ENCODE data around the gene SLC33A1.
"Not testable (repeated sequence)": the region's sequence is repeated elsewhere in the genome, so short reads cannot be mapped to it uniquely, and the experiment has no call there.

The SLC33A1 gene

DNA sequence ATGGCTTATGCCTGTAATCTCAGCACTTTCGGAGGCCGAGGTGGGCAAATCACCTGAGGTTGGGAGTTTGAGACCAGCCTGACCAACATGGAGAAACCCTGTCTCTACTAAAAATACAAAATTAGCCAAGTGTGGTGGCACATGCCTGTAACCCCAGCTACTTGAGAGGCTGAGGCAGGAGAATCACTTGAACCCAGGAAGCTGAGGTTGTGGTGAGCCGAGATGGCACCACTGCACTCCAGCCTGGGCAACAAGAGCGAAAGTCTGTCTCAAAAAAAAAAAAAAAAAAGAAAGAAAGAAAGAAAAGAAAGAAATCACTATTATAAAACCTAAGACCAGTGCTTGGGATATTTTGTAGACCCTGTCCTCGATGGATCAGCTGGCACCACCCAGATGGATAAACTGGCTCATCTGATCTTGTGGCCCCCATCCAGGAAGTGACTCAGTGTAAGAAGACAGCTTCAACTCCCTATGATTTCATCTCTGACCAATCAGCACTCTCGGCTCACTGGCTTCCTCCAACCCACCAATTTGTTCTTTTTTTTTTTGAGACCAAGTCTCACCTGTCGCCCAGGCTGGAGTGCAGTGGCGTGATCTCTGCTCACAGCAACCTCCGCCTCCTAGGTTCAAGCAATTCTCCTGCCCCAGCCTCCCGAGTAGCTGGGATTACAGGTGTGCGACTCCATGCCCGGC, 8.2 kb upstream of the SLC33A1 start:
- DNase-seq (ENCODE audit: extremely low read depth in 1 of 2, low read depth in 1 of 2) = peak in 1 of 2 donors; percentile 36

DNA sequence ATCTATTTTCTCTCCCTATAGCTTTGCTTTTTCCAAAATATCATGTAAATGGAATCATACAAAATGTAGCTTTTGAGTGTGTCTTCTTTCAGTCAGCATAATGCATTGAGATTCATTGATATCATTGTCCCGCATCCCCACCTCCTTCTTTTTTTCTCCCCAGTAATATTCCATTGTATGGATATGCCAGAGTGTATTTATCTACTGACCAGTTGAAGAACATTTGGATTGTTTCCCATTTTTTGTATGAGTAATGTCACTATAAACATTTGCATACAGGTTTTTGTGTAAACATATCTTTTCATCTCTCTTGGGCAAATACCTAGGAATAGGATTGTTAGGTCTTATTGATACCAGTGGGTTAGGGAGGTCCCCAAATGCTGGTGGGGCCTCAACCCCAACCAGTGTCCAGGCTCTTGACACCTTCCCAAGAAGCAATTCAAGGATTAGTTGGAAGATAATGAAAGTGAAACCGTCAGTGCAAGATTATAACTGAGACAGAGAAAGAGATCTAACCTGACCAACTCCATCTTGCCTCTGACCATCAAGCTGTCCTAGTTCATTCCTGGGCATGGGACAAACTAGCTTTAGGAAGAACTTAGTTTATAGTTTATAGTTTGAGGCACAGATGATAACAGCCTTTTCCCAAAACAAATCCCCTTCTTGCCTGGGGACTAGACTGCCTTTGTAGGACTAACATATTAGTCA, 7.4 kb upstream of the SLC33A1 start:
- no peak for DNase-seq (ENCODE audit: extremely low read depth in 1 of 2, low read depth in 1 of 2)

DNA sequence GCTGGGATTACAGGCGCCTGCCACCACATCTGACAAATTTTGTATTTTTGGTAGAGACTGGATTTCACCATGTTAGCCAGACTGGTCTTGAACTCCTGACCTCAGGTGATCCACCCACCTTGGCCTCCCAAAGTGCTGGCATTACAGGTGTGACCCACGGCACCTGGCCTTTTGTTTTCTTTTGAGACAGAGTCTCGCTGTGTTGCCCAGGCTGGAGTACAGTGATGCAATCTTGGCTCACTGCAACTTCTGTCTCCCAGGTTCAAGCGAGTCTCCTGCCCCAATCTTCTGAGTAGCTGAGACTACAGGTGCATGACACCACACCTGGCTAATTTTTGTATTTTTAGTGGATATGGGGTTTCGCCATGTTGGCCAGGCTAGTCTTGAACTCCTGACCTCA, 6.2 kb upstream of the SLC33A1 start:
- DNase-seq (ENCODE audit: extremely low read depth in 1 of 2, low read depth in 1 of 2) = not testable (repeated sequence)

DNA sequence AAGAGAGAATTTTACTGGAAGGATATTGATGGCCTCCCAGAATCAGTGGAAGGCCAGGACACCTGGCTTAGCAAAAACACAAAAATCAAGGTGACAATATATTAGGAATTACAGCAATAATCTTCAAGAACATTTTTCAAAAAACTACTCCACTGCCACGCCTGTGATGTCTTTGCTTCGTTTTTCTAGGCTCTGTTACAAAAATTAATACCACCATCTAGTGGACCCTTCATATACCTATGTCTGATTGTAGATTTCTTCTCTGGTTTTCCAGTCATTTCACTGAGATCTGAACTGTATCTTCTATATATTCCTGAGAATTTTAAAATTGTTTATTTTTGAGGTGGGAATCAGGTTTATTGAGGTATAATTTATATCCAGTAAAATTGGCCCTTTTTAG, 5.6 kb upstream of the SLC33A1 start:
- no peak for DNase-seq (ENCODE audit: extremely low read depth in 1 of 2, low read depth in 1 of 2)

DNA sequence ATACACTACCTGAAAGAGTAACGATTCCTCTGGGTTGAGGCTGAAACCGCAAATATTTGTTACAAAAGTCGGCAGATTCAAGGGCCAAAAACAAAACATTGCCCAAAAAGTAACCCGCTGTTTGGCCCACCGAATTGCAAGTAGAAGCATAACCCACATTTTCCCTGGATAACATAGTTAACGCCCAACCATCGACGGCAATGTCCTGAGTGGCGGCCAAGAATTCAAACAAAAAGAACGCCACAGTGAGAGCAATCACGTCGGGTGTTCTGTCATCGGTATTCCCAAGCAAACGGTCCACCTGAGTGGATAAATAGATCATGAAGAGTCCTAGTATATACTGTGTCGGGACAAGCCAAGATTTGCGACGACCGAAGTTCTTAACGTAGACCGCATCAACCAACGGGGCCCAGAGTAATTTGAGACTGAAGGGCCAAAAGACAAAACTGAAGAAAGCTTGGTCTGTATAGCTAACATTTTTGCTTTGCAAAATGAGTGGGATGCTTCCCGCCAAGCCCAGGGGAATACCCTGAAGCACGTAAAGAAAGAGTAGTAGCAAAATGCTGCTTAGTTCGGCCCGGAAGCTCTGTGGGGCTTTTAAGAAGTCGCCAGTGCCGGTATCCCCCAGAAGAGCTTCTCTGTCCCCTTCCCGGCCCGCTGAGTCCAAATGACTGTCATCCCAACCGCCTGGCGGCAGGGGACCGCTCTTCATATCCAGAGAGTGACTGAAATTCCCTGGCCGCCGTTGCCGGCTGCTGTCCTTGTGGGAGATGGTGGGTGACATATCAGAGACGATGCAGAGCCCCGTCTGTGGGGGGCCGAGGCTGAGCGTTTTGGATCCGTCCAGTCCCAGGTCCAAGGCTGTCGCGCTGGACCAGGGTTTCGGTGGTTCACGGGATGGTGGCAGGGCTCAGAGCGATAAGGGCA, 750 bp downstream of the SLC33A1 start:
- DNase-seq (ENCODE audit: extremely low read depth in 1 of 2, low read depth in 1 of 2) = no peak

DNA sequence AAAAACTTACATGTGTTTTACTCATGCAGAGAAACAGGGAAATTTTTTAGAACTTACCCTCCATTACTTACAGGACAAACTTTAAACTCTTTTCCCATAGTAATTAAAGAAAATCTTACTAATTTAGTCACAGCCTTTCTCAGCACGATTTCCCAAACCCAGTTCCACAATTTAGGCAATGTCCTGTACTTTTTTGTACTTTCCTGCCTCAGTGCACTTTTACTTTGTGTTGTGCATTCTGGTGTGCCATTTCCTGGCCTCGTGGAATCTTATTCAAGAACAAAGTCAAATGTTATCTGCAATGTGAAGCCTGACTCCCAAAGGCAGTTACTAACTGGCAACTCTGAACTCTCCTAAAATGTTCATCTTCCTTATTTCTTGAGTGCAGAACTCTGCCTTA, 1.9 kb downstream of the SLC33A1 start:
- no peak for DNase-seq (ENCODE audit: extremely low read depth in 1 of 2, low read depth in 1 of 2)

DNA sequence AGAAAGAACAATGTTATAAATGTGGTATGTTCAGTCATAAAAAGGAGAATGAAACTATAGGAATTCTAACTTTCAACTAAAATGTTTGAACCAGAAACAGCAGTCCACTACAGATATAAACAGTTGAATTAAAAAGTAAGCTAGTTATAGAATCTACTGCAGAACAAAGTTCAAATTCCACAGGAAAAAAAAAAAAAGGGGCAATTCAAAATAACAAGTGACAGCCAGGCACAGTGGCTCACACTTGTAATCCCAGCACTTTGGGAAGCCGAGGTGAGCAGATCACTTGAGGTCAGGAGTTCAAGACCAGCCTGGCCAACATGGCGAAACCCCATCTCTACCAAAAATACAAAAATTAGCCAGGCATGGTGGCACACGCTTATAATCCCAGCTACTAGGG, 4.8 kb downstream of the SLC33A1 start:
- not testable (repeated sequence) for DNase-seq (ENCODE audit: extremely low read depth in 1 of 2, low read depth in 1 of 2)

DNA sequence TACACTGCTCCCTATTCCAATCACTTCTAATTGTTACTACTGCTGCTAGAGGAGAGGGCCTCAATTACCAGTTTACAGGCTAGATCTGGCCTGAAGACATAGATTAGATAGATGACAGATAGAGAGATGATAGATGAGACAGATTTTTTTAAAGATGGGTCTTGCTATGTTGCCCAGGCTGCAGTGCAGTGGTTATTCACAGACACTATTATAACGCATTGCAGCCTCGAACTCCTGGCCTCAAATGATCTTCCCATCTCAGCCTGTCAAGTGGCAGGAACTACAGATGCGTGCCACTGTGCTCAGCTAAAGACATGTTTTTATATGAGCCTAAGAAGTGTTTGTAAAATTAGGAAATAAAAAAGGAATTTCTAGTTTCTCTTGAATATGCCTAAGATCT, 6.2 kb downstream of the SLC33A1 start:
- no peak for DNase-seq (ENCODE audit: extremely low read depth in 1 of 2, low read depth in 1 of 2)

DNA sequence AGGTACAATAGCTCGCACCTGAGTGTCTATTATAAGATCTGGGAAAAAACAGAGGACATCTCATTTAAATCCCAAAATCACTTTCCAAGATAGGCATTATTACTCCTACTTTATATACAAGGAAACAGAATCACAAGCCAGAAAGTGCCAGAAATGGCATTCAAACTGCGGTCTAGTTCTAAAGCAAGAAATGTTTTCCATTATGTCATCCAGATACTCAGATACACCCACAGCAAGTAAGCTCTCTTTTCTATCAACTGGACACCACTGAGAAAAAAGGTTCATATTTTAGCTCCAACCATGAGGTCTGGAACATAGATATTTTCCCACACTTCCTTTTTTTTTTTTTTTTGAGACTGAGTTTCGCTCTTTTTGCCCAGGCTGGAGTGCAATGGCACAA, 8.1 kb downstream of the SLC33A1 start:
- DNase-seq (ENCODE audit: extremely low read depth in 1 of 2, low read depth in 1 of 2) = no peak

DNA sequence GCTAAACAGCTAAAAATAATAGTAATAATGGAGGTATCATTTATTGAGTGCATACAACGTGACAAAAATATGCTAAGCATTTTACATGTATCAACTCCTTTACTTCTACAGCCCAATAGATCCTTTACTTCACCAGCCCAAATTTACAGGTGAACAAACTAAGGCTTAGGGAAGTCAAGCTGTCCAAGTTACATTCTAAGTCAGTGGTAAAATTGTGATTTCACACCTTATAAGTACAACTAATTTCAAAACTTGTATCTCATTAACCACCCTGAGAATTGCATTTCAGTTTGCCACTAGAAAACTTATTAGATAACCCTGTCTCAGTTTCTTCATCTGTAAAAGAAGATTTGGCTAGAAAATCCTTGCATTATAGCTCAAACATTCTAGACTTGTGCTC, 10.7 kb downstream of the SLC33A1 start:
- DNase-seq (ENCODE audit: extremely low read depth in 1 of 2, low read depth in 1 of 2) = no peak

DNA sequence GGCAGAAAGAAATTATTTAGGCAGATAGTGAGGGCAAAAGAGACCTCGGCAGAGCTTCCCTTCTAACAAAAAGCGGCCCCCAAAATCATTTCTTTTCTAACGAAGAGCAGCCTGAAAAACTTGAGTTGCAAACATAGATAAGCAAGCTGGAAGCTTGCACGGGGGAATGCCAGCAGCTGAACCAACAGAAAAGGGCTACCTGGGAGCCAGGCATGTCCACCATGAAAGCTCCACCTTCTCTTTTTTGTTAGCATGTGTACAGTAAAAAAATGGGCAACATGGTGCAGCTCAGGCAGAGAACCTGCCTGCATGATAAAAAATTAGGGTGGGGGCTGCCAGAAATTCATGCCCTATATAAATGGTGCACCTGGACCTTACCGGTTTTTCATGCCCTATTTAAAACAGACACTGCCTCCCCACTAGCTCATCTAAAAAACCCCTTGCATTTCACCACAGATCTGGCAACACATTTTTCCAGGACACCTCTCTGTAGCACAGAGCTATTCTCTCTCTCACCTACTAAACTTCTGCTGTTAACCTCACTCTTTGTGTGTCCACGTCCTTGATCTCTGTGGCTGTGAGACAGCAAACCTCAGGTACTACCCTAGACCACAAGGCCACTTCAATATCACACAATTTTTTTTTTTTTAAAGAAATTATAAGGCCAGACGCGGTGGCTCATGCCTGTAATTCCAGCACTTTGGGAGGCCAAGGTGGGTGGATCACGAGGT, 18.7 kb downstream of the SLC33A1 start:
- no peak for DNase-seq (ENCODE audit: extremely low read depth in 1 of 2, low read depth in 1 of 2)

DNA sequence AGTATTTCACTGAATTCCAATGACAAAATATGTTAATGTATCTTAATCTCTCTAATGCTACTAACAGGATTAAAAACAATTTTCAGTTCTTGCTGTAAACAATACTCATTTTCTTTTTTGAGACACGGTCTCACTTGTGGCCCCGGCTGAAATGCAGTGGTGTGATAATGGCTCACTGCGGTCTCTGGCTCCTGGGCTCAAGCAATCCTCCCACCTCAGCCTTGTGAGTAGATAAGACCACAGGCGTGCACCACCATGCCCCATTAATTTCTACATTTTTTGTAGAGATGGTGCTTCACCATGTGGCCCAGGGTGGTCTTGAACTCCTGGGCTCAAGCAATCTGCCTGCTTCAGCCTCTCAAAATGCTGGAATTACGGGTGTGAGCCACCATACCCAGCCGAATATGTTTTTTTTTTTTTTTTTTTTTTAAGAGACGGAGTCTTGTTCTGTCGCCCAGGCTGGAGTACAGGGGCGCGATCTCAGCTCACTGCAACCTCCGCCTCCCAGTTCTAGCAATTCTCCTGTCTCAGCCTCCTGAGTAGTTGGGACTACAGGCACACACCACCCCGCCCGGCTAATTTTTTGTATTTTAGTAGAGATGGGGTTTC, 25.6 kb downstream of the SLC33A1 start:
- DNase-seq (ENCODE audit: extremely low read depth in 1 of 2, low read depth in 1 of 2) = not testable (repeated sequence)

DNA sequence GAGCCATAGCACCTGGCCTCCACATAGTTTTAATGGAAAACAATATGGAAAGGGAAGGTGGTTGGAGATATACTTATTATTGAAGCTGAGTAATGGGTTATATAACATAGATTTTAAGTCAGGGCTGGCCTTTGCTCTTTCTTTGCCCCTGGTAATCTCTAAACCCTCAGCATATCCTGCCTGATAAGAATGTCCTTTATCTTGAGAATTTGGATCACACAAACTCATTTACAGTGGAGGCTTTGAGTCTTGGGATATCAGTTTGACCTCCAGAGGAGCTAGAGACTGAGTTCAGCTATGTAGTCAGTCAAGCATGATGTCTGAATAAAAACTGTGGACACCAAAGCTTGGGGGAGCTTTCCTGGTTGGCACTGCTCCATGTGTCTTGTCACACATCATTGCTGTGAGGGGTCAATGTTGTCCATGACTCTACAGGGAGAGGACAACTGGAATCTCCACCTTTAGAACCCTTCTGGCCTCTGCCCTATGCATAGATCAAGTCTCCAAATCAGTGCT, 39.1 kb downstream of the SLC33A1 start:
- DNase-seq (ENCODE audit: extremely low read depth in 1 of 2, low read depth in 1 of 2) = no peak

DNA sequence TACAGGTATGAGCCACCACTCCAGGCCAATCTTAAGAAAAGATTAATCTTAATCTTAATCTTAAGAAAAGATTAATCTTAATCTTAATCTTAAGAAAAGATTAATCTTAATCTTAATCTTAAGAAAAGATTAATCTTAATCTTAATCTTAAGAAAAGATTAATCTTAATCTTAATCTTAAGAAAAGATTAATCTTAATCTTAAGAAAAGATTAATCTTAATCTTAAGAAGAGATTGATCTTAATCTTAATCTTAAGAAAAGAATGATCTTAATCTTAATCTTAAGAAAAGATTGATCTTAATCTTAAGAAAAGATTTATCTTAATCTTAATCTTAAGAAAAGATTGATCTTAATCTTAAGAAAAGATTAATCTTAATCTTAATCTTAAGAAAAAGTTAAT, 41.0 kb downstream of the SLC33A1 start:
- not testable (repeated sequence) for DNase-seq (ENCODE audit: extremely low read depth in 1 of 2, low read depth in 1 of 2)

DNA sequence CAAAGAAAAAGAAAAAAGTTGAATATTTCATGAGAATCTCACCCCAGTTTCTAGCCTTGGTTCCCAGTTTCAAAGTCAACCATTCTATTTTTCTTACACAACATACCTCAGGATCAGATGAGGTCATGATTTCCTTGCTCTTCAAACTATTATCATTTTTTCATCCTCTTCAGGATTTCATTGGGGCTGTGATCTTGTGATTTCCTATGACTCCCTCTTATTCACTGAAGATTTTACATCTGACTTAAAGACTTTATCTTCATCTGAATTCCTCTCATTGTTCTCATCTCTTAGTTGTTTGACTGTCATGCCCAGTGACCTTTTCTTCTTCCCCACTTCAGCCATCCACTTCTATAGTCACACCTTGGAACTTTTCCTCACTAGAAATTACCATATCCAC, 45.0 kb downstream of the SLC33A1 start:
- DNase-seq (ENCODE audit: extremely low read depth in 1 of 2, low read depth in 1 of 2) = no peak

DNA sequence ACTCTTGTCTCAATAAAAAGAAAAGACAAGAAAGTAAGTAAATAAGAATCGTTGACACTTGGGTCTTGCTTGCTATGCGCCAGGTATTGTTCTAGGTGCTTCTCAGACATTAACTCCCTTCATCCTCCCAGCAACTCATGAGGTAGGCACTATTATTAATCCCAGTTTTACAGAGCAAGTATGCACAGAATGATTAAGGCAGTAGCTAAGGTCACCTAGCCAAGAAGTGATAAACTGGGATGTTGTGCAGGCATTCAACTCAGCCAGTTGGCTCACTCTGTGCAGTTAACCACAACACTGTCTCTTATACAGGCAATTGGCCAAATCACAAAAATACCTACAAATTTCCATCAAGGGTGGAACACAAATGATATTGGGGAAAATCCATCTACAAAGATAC, 46.4 kb downstream of the SLC33A1 start:
- no peak for DNase-seq (ENCODE audit: extremely low read depth in 1 of 2, low read depth in 1 of 2)

DNA sequence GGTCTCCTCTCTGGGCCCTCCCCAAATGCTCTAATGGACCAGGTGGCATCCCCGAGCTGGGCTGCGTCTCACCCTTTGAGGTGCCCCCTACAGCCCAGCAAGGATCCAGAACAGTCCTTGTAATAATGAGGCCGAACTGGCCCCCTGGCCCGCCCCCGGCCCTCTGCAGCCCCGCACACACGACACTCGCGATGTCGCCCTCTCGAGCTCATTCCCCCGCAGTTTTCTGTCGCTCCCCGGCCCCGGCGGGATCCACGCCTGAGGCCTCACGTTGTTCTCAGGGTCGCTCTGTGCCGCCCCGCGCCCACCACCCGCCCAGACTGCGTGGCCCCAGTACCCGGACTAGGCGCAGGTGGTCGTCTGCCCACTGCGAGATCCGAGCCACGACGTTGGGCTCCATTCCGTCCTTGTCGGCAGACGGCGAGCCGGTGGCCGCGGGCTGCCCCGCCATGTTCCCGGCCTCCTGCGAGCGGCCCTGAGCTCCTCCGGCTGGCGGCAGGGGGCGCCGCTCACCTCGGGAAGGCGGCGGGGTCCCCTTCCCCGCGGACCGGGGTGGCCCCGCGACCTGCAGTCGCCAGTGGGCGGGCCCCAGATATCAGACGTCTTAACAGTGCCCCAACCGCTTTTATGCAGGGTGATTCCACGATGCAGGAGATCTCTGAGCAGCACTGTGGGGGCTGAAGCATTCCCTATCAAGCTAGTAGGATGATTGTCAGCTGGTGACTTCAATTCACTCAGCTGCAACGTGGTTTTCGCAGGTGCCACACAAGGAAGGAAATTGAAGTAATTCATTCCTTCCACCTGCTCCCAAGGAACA, 48.2 kb downstream of the SLC33A1 start, which contains the start of gene C3orf33:
Gene C3orf33, minus strand, starts transcription at position 477 of the 817 bp plus-strand sequence. Its CDS starts 26 bp downstream, at position 451.
- DNase-seq (ENCODE audit: extremely low read depth in 1 of 2, low read depth in 1 of 2) = peak; percentile 20 to 69

DNA sequence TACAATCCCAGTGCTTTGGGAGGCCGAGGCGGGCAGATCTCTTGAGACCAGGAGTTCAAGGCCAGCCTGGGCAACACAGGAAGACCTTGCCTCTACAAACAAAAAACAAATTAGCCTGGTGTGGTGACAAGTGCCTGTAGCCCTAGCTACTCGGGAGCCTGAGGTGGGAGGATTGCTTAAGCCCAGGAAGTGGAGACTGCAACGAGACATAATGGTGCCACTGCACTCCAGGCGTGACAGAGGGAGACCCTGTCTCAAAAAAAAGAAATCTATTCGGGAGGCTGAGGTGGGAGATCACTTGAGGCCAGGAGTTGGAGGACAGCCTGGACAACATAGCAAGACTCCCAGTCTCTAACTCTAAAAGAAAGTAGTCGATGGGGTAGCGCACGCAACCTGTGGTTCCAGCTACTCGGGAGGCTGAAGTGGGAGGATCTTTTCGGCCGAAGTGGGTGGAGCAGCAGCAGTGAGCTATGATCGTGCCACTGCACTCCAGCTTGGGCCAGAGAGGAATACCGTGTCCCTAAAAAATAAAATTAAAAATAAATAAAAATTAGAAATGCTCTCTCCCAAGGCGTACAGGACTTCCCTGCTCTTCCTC, 48.9 kb downstream of the SLC33A1 start:
- DNase-seq (ENCODE audit: extremely low read depth in 1 of 2, low read depth in 1 of 2) = peak in 1 of 2 donors; percentile 24

DNA sequence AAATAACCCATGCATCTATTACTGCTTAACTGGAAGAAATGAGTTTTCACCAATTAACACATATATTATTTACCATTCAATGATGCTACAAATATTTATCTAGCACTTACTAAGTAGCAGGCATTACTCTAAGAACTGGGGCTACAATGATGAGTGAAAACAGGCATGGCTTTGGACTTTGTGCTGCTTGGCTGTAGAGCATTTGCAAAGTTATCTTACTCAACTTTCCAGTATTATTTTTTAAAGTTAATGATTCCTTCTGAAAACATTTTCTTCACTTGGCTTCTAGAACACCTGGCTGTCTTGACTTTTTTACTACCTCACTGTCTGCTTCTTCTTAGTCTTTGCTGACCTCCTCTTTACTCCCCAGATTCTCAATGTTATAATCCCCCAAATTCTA, 49.9 kb downstream of the SLC33A1 start:
- no peak for DNase-seq (ENCODE audit: extremely low read depth in 1 of 2, low read depth in 1 of 2)
